Upper lobe of left lung (tissue), 4 donors: ENCODE results near the gene KDM8.

Experiments used
- CTCF ChIP-seq, 6 experiments: fragments of 450-650 bp in 4 of 6; fragments of 200-600 bp in 2 of 6; sonication (generic) in 2 of 6; IDR thresholded peaks; one replicate each; pipeline ENCODE4 v1.5.1; 2016 to 2019; ENCODE audit warnings: antibody characterized with exemption in 6 of 6
- EP300 ChIP-seq, 4 donors: sonication (generic); formaldehyde crosslinking; IDR thresholded peaks; one replicate each; pipeline ENCODE4 v1.5.1; 2017; ENCODE audit warnings: antibody characterized with exemption in 4 of 4, control low read depth in 2 of 4
- POLR2A ChIP-seq, 4 donors: fragments of 450-650 bp; IDR thresholded peaks; one replicate each; pipeline ENCODE4 v1.5.1; 2016 to 2017; ENCODE audit warnings: antibody characterized with exemption in 4 of 4, mild to moderate bottlenecking in 2 of 4
- POLR2AphosphoS5 ChIP-seq, 2 donors: sonication (generic); formaldehyde crosslinking; IDR thresholded peaks; one replicate each; pipeline ENCODE4 v1.5.1; 2017; ENCODE audit warnings: antibody characterized with exemption in 2 of 2

- no peak for TF ChIP-seq EP300 (IDR thresholded peaks at IDR 0.05)
- no peak for TF ChIP-seq CTCF (IDR thresholded peaks at IDR 0.05)
- TF ChIP-seq POLR2AphosphoS5 (IDR thresholded peaks at IDR 0.05), result no peak
- TF ChIP-seq POLR2A (IDR thresholded peaks at IDR 0.05), result no peak
These were observed 26.7 kb downstream of the KDM8 start for GRCh38 chr16:27229891-27230470.
